H9 (cell line): Measurements from ENCODE around the gene TSHZ1. TPM values are rescaled to one million over a fixed set of nuclear protein-coding genes. Genes with fewer than 3 reads are reported as not detected.

Source experiments
- DNase-seq: peaks from one replicate; pipeline ENCODE4 v3.0.0-alpha.2; 2017
- H2AFZ ChIP-seq: one replicate; pipeline ENCODE4 v1.6.1; 2013; ENCODE audit warnings: mild to moderate bottlenecking, low read length, control low read depth, moderate library complexity
- H2AK5ac ChIP-seq: 2 replicates; pipeline ENCODE4 v1.6.1; 2013; ENCODE audit warnings: low read length, control low read depth, mixed read lengths; ENCODE audit not compliant: insufficient read length
- H2BK120ac ChIP-seq: one replicate; pipeline ENCODE4 v1.6.1; 2013; ENCODE audit warnings: low read depth, mild to moderate bottlenecking, low read length, control low read depth, inconsistent platforms; ENCODE audit not compliant: poor library complexity, severe bottlenecking
- H2BK12ac ChIP-seq: 2 replicates; pipeline ENCODE4 v1.6.1; 2013; ENCODE audit warnings: low read length, control low read depth, mixed read lengths, low read depth; ENCODE audit not compliant: insufficient read length
- H2BK15ac ChIP-seq: 2 replicates; pipeline ENCODE4 v1.6.1; 2013; ENCODE audit warnings: low read depth, low read length, control low read depth
- H2BK20ac ChIP-seq: one replicate; pipeline ENCODE4 v1.6.1; 2013; ENCODE audit warnings: low read depth, mild to moderate bottlenecking, low read length, control low read depth, inconsistent platforms; ENCODE audit not compliant: poor library complexity, severe bottlenecking
- H2BK5ac ChIP-seq: 2 replicates; pipeline ENCODE4 v1.6.1; 2013; ENCODE audit warnings: low read length, control low read depth, mixed read lengths; ENCODE audit not compliant: insufficient read length
- H3K14ac ChIP-seq: 2 replicates; pipeline ENCODE4 v1.6.1; 2013; ENCODE audit warnings: low read length, control low read depth; ENCODE audit not compliant: insufficient read depth
- H3K18ac ChIP-seq: 2 replicates; pipeline ENCODE4 v1.6.1; 2013; ENCODE audit warnings: low read depth, mild to moderate bottlenecking, mixed read lengths, low read length, control low read depth; ENCODE audit not compliant: insufficient read length
- H3K23ac ChIP-seq: 2 replicates; pipeline ENCODE4 v1.6.1; 2013; ENCODE audit warnings: low read length, control low read depth, mixed read lengths, low read depth; ENCODE audit not compliant: insufficient read length
- H3K23me2 ChIP-seq: 2 replicates; pipeline ENCODE4 v1.6.1; 2013; ENCODE audit warnings: low read depth, mild to moderate bottlenecking, mixed read lengths, low read length, control low read depth; ENCODE audit not compliant: insufficient read length, poor library complexity, severe bottlenecking
- H3K27ac ChIP-seq: 2 replicates; pipeline ENCODE4 v1.5.1; 2013; ENCODE audit warnings: low read length, control low read depth, mixed read lengths, low read depth; ENCODE audit not compliant: insufficient read length
- H3K27me3 ChIP-seq: 2 replicates; pipeline ENCODE4 v1.6.1; 2013; ENCODE audit warnings: low read length, control low read depth, inconsistent platforms; ENCODE audit not compliant: insufficient read depth
- H3K4ac ChIP-seq: 2 replicates; pipeline ENCODE4 v1.6.1; 2013; ENCODE audit warnings: low read depth, mild to moderate bottlenecking, control low read depth, inconsistent platforms, low read length, moderate library complexity
- H3K4me1 ChIP-seq: 2 replicates; pipeline ENCODE4 v1.6.1; 2013; ENCODE audit warnings: low read length, control low read depth, inconsistent platforms; ENCODE audit not compliant: insufficient read depth
- H3K4me2 ChIP-seq: 2 replicates; pipeline ENCODE4 v1.6.1; 2013; ENCODE audit warnings: low read length, control low read depth, mixed read lengths; ENCODE audit not compliant: insufficient read length, insufficient read depth
- H3K56ac ChIP-seq: 2 replicates; pipeline ENCODE4 v1.6.1; 2013; ENCODE audit warnings: low read depth, mild to moderate bottlenecking, mixed read lengths, low read length, control low read depth; ENCODE audit not compliant: insufficient read length
- H3K79me1 ChIP-seq: 2 replicates; pipeline ENCODE4 v1.6.1; 2013; ENCODE audit warnings: low read depth, mild to moderate bottlenecking, moderate library complexity, low read length, control low read depth, inconsistent platforms; ENCODE audit not compliant: insufficient read depth, poor library complexity, severe bottlenecking
- H3K79me2 ChIP-seq: 2 replicates; pipeline ENCODE4 v1.6.1; 2013; ENCODE audit warnings: low read length, control low read depth, inconsistent platforms; ENCODE audit not compliant: insufficient read depth
- H3K9ac ChIP-seq: 2 replicates; pipeline ENCODE4 v1.6.1; 2013; ENCODE audit warnings: low read length, control low read depth, mixed read lengths; ENCODE audit not compliant: insufficient read length; ENCODE audit errors: extremely low read depth
- H3K9me3 ChIP-seq: one replicate; pipeline ENCODE4 v1.6.1; 2013; ENCODE audit warnings: low read depth, low read length, inconsistent platforms; ENCODE audit not compliant: control insufficient read depth
- H3T11ph ChIP-seq: one replicate; pipeline ENCODE4 v1.6.1; 2013; ENCODE audit warnings: mild to moderate bottlenecking, low read length, control low read depth, inconsistent platforms
- H4K20me1 ChIP-seq: one replicate; pipeline ENCODE4 v1.6.1; 2013; ENCODE audit not compliant: control insufficient read depth, insufficient read length, insufficient read depth
- H4K5ac ChIP-seq: 2 replicates; pipeline ENCODE4 v1.6.1; 2013; ENCODE audit warnings: low read depth, mild to moderate bottlenecking, mixed read lengths, low read length, control low read depth; ENCODE audit not compliant: insufficient read length
- H4K8ac ChIP-seq: replicated peaks from 2 replicates; pipeline ENCODE4 v1.6.1; 2013; ENCODE audit warnings: low read length, control low read depth, mixed read lengths, low read depth; ENCODE audit not compliant: insufficient read length
- H4K91ac ChIP-seq: 2 replicates; pipeline ENCODE4 v1.6.1; 2013; ENCODE audit warnings: low read depth, mild to moderate bottlenecking, moderate library complexity, mixed read lengths, low read length, control low read depth; ENCODE audit not compliant: insufficient read length
- H3K27ac Mint-ChIP-seq, 3 experiments: 2 replicates in 2 of 3; 3 replicates in 1 of 3; pipeline ENCODE4 v1.8.0; 2020 to 2021; ENCODE audit warnings: mixed read lengths in 3 of 3, mild to moderate bottlenecking in 1 of 3, moderate library complexity in 1 of 3
- H3K27me3 Mint-ChIP-seq: 2 replicates; pipeline ENCODE4 v1.8.0; 2021; ENCODE audit warnings: low read depth, mild to moderate bottlenecking, moderate library complexity, mixed read lengths
- H3K36me3 Mint-ChIP-seq, 3 experiments: 2 replicates in 2 of 3; 3 replicates in 1 of 3; pipeline ENCODE4 v1.8.0; 2020 to 2021; ENCODE audit warnings: low read depth in 3 of 3, mixed read lengths in 3 of 3; ENCODE audit not compliant: insufficient read depth in 1 of 3
- H3K4me1 Mint-ChIP-seq, 2 experiments: 2 replicates each; pipeline ENCODE4 v1.8.0; 2020; ENCODE audit warnings: mixed read lengths in 2 of 2
- H3K4me3 Mint-ChIP-seq, 2 experiments: 2 replicates in 1 of 2; 3 replicates in 1 of 2; pipeline ENCODE4 v1.8.0; 2020 to 2021; ENCODE audit warnings: mild to moderate bottlenecking in 2 of 2, mixed read lengths in 2 of 2, moderate library complexity in 1 of 2
- H3K9me3 Mint-ChIP-seq, 2 experiments: 2 replicates in 1 of 2; 3 replicates in 1 of 2; pipeline ENCODE4 v1.8.0; 2020; ENCODE audit warnings: mild to moderate bottlenecking in 2 of 2, mixed read lengths in 2 of 2, moderate library complexity in 1 of 2
- CTCF ChIP-seq: fragments of 200-600 bp; sonication (generic); conservative IDR thresholded peaks from 3 replicates; pipeline ENCODE4 v1.8.0; 2021; ENCODE audit warnings: antibody characterized with exemption, mild to moderate bottlenecking
- WGBS: extraction: QIAGEN DNeasy Blood & Tissue Kit; methylation state at CpG from one replicate; pipeline ENCODE4 v1.1.7; 2013; ENCODE audit warnings: missing lambda C conversion rate, low lambda C conversion rate, mixed read lengths; ENCODE audit not compliant: insufficient read length; ENCODE audit errors: extremely low coverage; 5-methylcytosine and 5-hydroxymethylcytosine counted together
- total RNA-seq: library from RNA; stranded (reverse); gene quantifications from 2 replicates; pipeline ENCODE4 v1.2.1, GENCODE V29; 2021

Gene TSHZ1
- total RNA-seq, 1 experiment from 2014 or later = 0.15 TPM

GRCh38 chr18:75161256-75162028 is 49.2 kb upstream of the TSHZ1 start:
- Histone ChIP-seq H4K8ac (no peak overlapping the region), H3K23ac (no peak overlapping the region), H3T11ph (no peak overlapping the region), H3K79me2 (no peaks in the 10 kb centered on the region), H3K23me2 (no peaks in the 10 kb centered on the region), H2BK120ac (no peak overlapping the region), H4K20me1 (no peaks in the 10 kb centered on the region), H4K91ac (no peak overlapping the region), H3K27ac (no peak overlapping the region), H2BK15ac (no peak overlapping the region), H2AK5ac (no peak overlapping the region), H3K9ac (no peak overlapping the region), H3K27me3 (no peaks in the 10 kb centered on the region), H4K5ac (no peak overlapping the region), H3K56ac (no peak overlapping the region), H2BK20ac (no peak overlapping the region), H2BK5ac (no peak overlapping the region), H2BK12ac (no peak overlapping the region), H3K4me2 (no peak overlapping the region), H3K4ac (no peak overlapping the region), H3K14ac (no peak overlapping the region), H3K9me3 (no peaks in the 10 kb centered on the region), H3K79me1 (no peaks in the 10 kb centered on the region), H2AFZ (no peak overlapping the region), H3K18ac (no peak overlapping the region), H3K4me1 (no peaks in the 10 kb centered on the region)
- Mint-ChIP-seq H3K27me3 (no peaks in the 10 kb centered on the region), H3K36me3 (no peaks in the 10 kb centered on the region), H3K27ac (no peak overlapping the region), H3K4me3 (no peak overlapping the region), H3K4me1 (peaks cover 11 to 16% of the 10 kb centered on the region in 2 experiments), H3K9me3 (no peaks in the 10 kb centered on the region)
- DNase-seq = no peak
- WGBS = no CpG with 5 or more reads among the region's 14 CpGs
- TF ChIP-seq CTCF = no peak
